IMR-90 (cell line): ENCODE data around the gene SOX12. TPM values are rescaled to one million over a fixed set of nuclear protein-coding genes. Genes with fewer than 3 reads are reported as not detected.

ENCODE experiments used
- ATAC-seq: fragments of 200-7000 bp; cut with Tn5 transposase; 2 replicates; pipeline ENCODE4 v1.9.1; 2020; ENCODE audit warnings: low read depth, mild to moderate bottlenecking, moderate library complexity
- BruUV-seq: library from RNA; stranded (reverse); fragments of 400-500 nt; replicated peaks from 2 replicates; lab custom pipeline; 2021; lab: Mats Ljungman, UMichigan
- CTCF ChIA-PET: fragments of 300-600 bp; formaldehyde crosslinking; extraction: SDS; loops from one replicate; lab custom pipeline; 2021; ENCODE audit warnings: antibody characterized with exemption; lab: Yijun Ruan, JAX
- POLR2A ChIA-PET: fragments of 300-600 bp; sonication (Branson Sonifier 250); formaldehyde crosslinking; loops from one replicate; lab custom pipeline; 2022; ENCODE audit warnings: antibody characterized with exemption; ENCODE audit not compliant: unreplicated experiment; lab: Charles Lee
- DNase-seq: peaks from one replicate; pipeline ENCODE4 v3.0.0; 2013
- H2AFZ ChIP-seq: replicated peaks from 2 replicates; pipeline ENCODE3; 2013; ENCODE audit warnings: low read length, mild to moderate bottlenecking; ENCODE audit not compliant: poor library complexity
- H2AK5ac ChIP-seq: 2 replicates; pipeline ENCODE4 v1.6.1; 2013; ENCODE audit warnings: low read depth, low read length, inconsistent platforms
- H2AK9ac ChIP-seq: replicated peaks from 2 replicates; pipeline ENCODE3; 2013; ENCODE audit warnings: mild to moderate bottlenecking, low read depth, low read length, moderate library complexity; ENCODE audit not compliant: poor library complexity
- H2BK120ac ChIP-seq: 2 replicates; pipeline ENCODE4 v1.6.1; 2013; ENCODE audit warnings: low read depth, low read length, inconsistent platforms
- H2BK15ac ChIP-seq: 3 replicates; pipeline ENCODE4 v1.6.1; 2013; ENCODE audit warnings: low read depth, low read length, inconsistent platforms
- H2BK20ac ChIP-seq: 2 replicates; pipeline ENCODE4 v1.6.1; 2013; ENCODE audit warnings: low read depth, mild to moderate bottlenecking, inconsistent platforms, low read length, moderate library complexity
- H2BK5ac ChIP-seq: 2 replicates; pipeline ENCODE4 v1.6.1; 2013; ENCODE audit warnings: mild to moderate bottlenecking, low read depth, low read length, inconsistent platforms; ENCODE audit not compliant: poor library complexity, severe bottlenecking
- H3K14ac ChIP-seq: replicated peaks from 2 replicates; pipeline ENCODE4 v1.6.1; 2013; ENCODE audit warnings: low read depth, low read length, inconsistent platforms
- H3K18ac ChIP-seq: 2 replicates; pipeline ENCODE4 v1.6.1; 2013; ENCODE audit warnings: low read depth, low read length, control low read depth
- H3K23ac ChIP-seq: 2 replicates; pipeline ENCODE4 v1.6.1; 2013; ENCODE audit warnings: low read depth, low read length, inconsistent platforms
- H3K27ac ChIP-seq: 2 replicates; pipeline ENCODE4 v1.5.1; 2013; ENCODE audit warnings: mild to moderate bottlenecking, control low read depth, low read length; ENCODE audit not compliant: insufficient read depth
- H3K27me3 ChIP-seq: 2 replicates; pipeline ENCODE4 v1.6.1; 2013; ENCODE audit warnings: low read length; ENCODE audit not compliant: control insufficient read depth, insufficient read depth
- H3K36me3 ChIP-seq: 2 replicates; pipeline ENCODE4 v1.6.1; 2013; ENCODE audit warnings: low read length, mixed read lengths; ENCODE audit not compliant: control insufficient read depth, insufficient read depth
- H3K4ac ChIP-seq: 2 replicates; pipeline ENCODE4 v1.6.1; 2013; ENCODE audit warnings: low read depth, low read length, inconsistent platforms
- H3K4me1 ChIP-seq: 2 replicates; pipeline ENCODE4 v1.6.1; 2013; ENCODE audit warnings: low read length, mixed read lengths; ENCODE audit not compliant: control insufficient read depth, insufficient read depth
- H3K4me2 ChIP-seq: 2 replicates; pipeline ENCODE4 v1.6.1; 2013; ENCODE audit warnings: low read depth, mild to moderate bottlenecking, control low read depth, low read length, moderate library complexity
- H3K4me3 ChIP-seq: 2 replicates; pipeline ENCODE4 v1.5.1; 2013; ENCODE audit warnings: low read depth, mild to moderate bottlenecking, control low read depth, low read length, moderate library complexity; ENCODE audit not compliant: insufficient read depth
- H3K56ac ChIP-seq: 2 replicates; pipeline ENCODE4 v1.6.1; 2013; ENCODE audit warnings: low read length, inconsistent platforms; ENCODE audit not compliant: insufficient read depth; ENCODE audit errors: extremely low read depth
- H3K79me1 ChIP-seq, 2 experiments: 2 replicates each; pipeline ENCODE4 v1.6.1; 2013; ENCODE audit warnings: low read length in 2 of 2, inconsistent platforms in 1 of 2, low read depth in 1 of 2
- H3K9ac ChIP-seq: 2 replicates; pipeline ENCODE4 v1.6.1; 2013; ENCODE audit warnings: low read depth, low read length, control low read depth
- H3K9me1 ChIP-seq: 2 replicates; pipeline ENCODE4 v1.6.1; 2013; ENCODE audit warnings: low read length, inconsistent platforms; ENCODE audit not compliant: insufficient read depth
- H3K9me3 ChIP-seq: 2 replicates; pipeline ENCODE4 v1.6.1; 2013; ENCODE audit warnings: low read length; ENCODE audit not compliant: control insufficient read depth, insufficient read depth
- H4K20me1 ChIP-seq: 2 replicates; pipeline ENCODE4 v1.6.1; 2013; ENCODE audit warnings: low read length, inconsistent platforms; ENCODE audit not compliant: insufficient read depth
- H4K5ac ChIP-seq: 2 replicates; pipeline ENCODE4 v1.6.1; 2013; ENCODE audit warnings: mild to moderate bottlenecking, low read depth, low read length, control low read depth
- H4K8ac ChIP-seq, 2 experiments: 2 replicates each; pipeline ENCODE4 v1.6.1; 2013; ENCODE audit warnings: low read depth in 2 of 2, low read length in 2 of 2, control low read depth in 1 of 2, inconsistent platforms in 1 of 2
- H4K91ac ChIP-seq: 2 replicates; pipeline ENCODE4 v1.6.1; 2013; ENCODE audit warnings: low read depth, low read length, inconsistent platforms; ENCODE audit not compliant: insufficient read depth
- BHLHE40 ChIP-seq: fragments of 150-350 bp; IDR thresholded peaks from 2 replicates; pipeline ENCODE4 v1.6.1; 2016; ENCODE audit warnings: mild to moderate bottlenecking, low read depth, low read length
- CEBPB ChIP-seq: IDR thresholded peaks from 2 replicates; pipeline ENCODE4 v1.6.1; 2012; ENCODE audit warnings: low read depth, low read length, improper control_type of control experiment
- CHD1 ChIP-seq: IDR thresholded peaks from 2 replicates; pipeline ENCODE4 v1.6.1; 2012; ENCODE audit warnings: low read depth, low read length, improper control_type of control experiment
- ELK1 ChIP-seq: fragments of 150-350 bp; IDR thresholded peaks from 2 replicates; pipeline ENCODE4 v1.6.1; 2016; ENCODE audit warnings: low read depth, mild to moderate bottlenecking, low read length, moderate library complexity, borderline replicate concordance
- FOS ChIP-seq: fragments of 150-350 bp; IDR thresholded peaks from 2 replicates; pipeline ENCODE4 v1.6.1; 2016; ENCODE audit warnings: low read depth, low read length
- MAFK ChIP-seq: IDR thresholded peaks from 2 replicates; pipeline ENCODE4 v1.6.1; 2012; ENCODE audit warnings: low read depth, low read length, improper control_type of control experiment
- MAZ ChIP-seq: IDR thresholded peaks from 2 replicates; pipeline ENCODE4 v1.6.1; 2012; ENCODE audit warnings: low read depth, mild to moderate bottlenecking, low read length, improper control_type of control experiment, moderate library complexity, borderline replicate concordance
- MXI1 ChIP-seq: IDR thresholded peaks from 2 replicates; pipeline ENCODE4 v1.6.1; 2012; ENCODE audit warnings: low read depth, mild to moderate bottlenecking, low read length, moderate library complexity, borderline replicate concordance
- NFE2L2 ChIP-seq: fragments of 150-350 bp; IDR thresholded peaks from 2 replicates; pipeline ENCODE4 v1.6.1; 2016; ENCODE audit warnings: low read depth, mild to moderate bottlenecking, low read length
- POLR2A ChIP-seq: IDR thresholded peaks from 2 replicates; pipeline ENCODE4 v1.6.1; 2012; ENCODE audit warnings: mild to moderate bottlenecking, low read depth, low read length
- RAD21 ChIP-seq: IDR thresholded peaks from 2 replicates; pipeline ENCODE4 v1.6.1; 2012; ENCODE audit warnings: low read length, improper control_type of control experiment
- RCOR1 ChIP-seq: IDR thresholded peaks from 2 replicates; pipeline ENCODE4 v1.6.1; 2012; ENCODE audit warnings: mild to moderate bottlenecking, low read length, improper control_type of control experiment; ENCODE audit not compliant: insufficient replicate concordance
- RFX5 ChIP-seq: IDR thresholded peaks from 2 replicates; pipeline ENCODE4 v1.8.0; 2012; ENCODE audit warnings: low read depth, mild to moderate bottlenecking, low read length, moderate library complexity
- SMC3 ChIP-seq: fragments of 150-350 bp; IDR thresholded peaks from 2 replicates; pipeline ENCODE4 v1.6.1; 2016; ENCODE audit warnings: low read depth, mild to moderate bottlenecking, antibody characterized with exemption, low read length, moderate library complexity
- WGBS, 2 experiments: methylation state at CpG; one replicate each; pipeline versions ENCODE4 v1.1.5 to v1.1.7; 2013; ENCODE audit warnings: missing lambda C conversion rate in 2 of 2; ENCODE audit not compliant: insufficient read length in 1 of 2; ENCODE audit errors: extremely low coverage in 2 of 2; 5-methylcytosine and 5-hydroxymethylcytosine counted together
- dilution Hi-C: fragments of 300-500 bp; cut with HindIII; formaldehyde crosslinking; loops from one replicate; pipeline ENCODE4 v1.14.3; 2018; ENCODE audit warnings: low sequenced_read_pairs; ENCODE audit not compliant: unreplicated experiment
- in situ Hi-C: fragments of 300-500 bp; cut with MboI; formaldehyde crosslinking; loops from 3 replicates; pipeline ENCODE4 v1.14.3; 2019; ENCODE audit warnings: low sequenced_read_pairs, inconsistent platforms, mixed read lengths
- intact Hi-C: fragments of 100-400 bp; cut with micrococcal nuclease; formaldehyde crosslinking; loops from 2 replicates; pipeline ENCODE4 v1.10.0; 2022
- polyA plus RNA-seq, 3 experiments: library from polyadenylated mRNA; depleted of rRNA; stranded (reverse); fragments of >200 nt; gene quantifications; 2 replicates each; pipeline ENCODE4 v1.2.3, GENCODE V29; 2012; ENCODE audit warnings: low replicate concordance in 1 of 3
- total RNA-seq: library from RNA; depleted of rRNA; stranded (reverse); fragments of >200 nt; gene quantifications from 2 replicates; pipeline ENCODE4 v1.2.3, GENCODE V29; 2012
- TF ChIP-seq, protein P1 (sequence below): fragments of 150-350 bp; IDR thresholded peaks from 2 replicates; pipeline ENCODE4 v1.6.1; 2017; ENCODE audit warnings: mild to moderate bottlenecking, antibody characterized with exemption, low read length, low read depth
- TF ChIP-seq, protein P2 (sequence below): conservative IDR thresholded peaks from 2 replicates; pipeline ENCODE4 v1.5.1; 2012; ENCODE audit warnings: mild to moderate bottlenecking, low read depth, low read length, improper control_type of control experiment

Gene SOX12
- total and polyA plus RNA-seq, 2 of the 4 experiments (the other 2 are of a cell fraction): 1.1 to 6.2 TPM

DNA sequence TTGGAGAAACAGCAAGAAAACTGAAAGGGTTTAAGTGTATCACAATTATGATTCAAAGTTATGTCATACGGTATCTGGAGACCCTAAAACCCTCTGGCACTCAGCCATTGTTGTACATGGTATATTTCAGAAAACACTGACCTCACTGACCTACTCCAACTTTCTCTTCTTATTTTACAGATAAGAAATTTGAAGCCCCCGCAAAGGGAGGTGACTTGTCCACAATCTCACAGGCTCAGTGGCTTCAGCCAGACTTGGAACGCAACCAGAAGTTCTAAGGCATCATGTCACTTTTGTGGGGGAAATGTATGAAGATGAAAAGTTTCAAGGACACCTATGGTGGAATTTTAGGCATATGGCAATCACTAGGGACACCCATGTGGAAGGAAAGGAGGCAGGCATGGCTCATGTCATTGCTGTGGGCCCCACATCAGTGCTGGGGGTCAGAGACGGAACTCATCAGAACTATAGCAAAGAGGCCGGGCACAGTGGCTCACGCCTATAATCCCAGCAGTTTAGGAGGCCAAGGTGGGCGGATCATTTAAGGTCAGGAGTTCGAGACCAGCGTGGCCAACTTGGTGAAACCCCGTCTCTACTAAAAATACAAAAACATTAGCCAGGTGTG is 50.0 kb downstream of the SOX12 start:
- POLR2A ChIA-PET: no interaction called here

More for the DNA sequence above, 50.0 kb downstream of the SOX12 start:
- no peak overlapping the region for H2AFZ ChIP-seq
- no peak overlapping the region for H4K91ac ChIP-seq
- H3K9me1 ChIP-seq: peaks cover 26% of the 10 kb centered on the region
- TF ChIP-seq RAD21 (no peak), RCOR1 (no peak), FOS (no peak), RFX5 (no peak), ELK1 (no peak), POLR2A (no peak), CEBPB (no peak), NFE2L2 (no peak), MXI1 (no peak), BHLHE40 (no peak), MAZ (no peak), MAFK (no peak), SMC3 (no peak), CHD1 (no peak)
- TF ChIP-seq, protein P1, sequence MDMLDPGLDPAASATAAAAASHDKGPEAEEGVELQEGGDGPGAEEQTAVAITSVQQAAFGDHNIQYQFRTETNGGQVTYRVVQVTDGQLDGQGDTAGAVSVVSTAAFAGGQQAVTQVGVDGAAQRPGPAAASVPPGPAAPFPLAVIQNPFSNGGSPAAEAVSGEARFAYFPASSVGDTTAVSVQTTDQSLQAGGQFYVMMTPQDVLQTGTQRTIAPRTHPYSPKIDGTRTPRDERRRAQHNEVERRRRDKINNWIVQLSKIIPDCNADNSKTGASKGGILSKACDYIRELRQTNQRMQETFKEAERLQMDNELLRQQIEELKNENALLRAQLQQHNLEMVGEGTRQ: no peak
- TF ChIP-seq, protein P2, sequence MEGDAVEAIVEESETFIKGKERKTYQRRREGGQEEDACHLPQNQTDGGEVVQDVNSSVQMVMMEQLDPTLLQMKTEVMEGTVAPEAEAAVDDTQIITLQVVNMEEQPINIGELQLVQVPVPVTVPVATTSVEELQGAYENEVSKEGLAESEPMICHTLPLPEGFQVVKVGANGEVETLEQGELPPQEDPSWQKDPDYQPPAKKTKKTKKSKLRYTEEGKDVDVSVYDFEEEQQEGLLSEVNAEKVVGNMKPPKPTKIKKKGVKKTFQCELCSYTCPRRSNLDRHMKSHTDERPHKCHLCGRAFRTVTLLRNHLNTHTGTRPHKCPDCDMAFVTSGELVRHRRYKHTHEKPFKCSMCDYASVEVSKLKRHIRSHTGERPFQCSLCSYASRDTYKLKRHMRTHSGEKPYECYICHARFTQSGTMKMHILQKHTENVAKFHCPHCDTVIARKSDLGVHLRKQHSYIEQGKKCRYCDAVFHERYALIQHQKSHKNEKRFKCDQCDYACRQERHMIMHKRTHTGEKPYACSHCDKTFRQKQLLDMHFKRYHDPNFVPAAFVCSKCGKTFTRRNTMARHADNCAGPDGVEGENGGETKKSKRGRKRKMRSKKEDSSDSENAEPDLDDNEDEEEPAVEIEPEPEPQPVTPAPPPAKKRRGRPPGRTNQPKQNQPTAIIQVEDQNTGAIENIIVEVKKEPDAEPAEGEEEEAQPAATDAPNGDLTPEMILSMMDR: no peak
- no peak overlapping the region for H3K23ac ChIP-seq
- H3K4me1 ChIP-seq: peaks cover 21% of the 10 kb centered on the region
- no peaks in the 10 kb centered on the region for H3K9me3 ChIP-seq
- H2AK5ac ChIP-seq: no peak overlapping the region; the same call in 1 of the 2 replicates
- no peak overlapping the region for H2BK15ac ChIP-seq
- H3K4me3 ChIP-seq: no peak overlapping the region
- H3K4me2 ChIP-seq: no peak overlapping the region
- H3K18ac ChIP-seq: no peak overlapping the region
- no peak overlapping the region for H2BK5ac ChIP-seq
- BruUV-seq: no TSS peak
- H2BK20ac ChIP-seq: no peak overlapping the region
- H3K9ac ChIP-seq: no peak overlapping the region
- H3K27me3 ChIP-seq: no peaks in the 10 kb centered on the region
- H3K14ac ChIP-seq: no peak overlapping the region
- dilution Hi-C loops (no loop called here), in situ Hi-C loops (no loop called here), intact Hi-C loops (no loop called here)
- no peak overlapping the region for H2BK120ac ChIP-seq
- no peak overlapping the region for H3K27ac ChIP-seq
- CTCF ChIA-PET: no interaction called here
- ATAC-seq (no peak), DNase-seq (no peak)
- WGBS, 2 experiments: 89% methylated on average over 5 of the region's 10 CpGs; no CpG with 5 or more reads in 1 of the 2 experiments
- no peaks in the 10 kb centered on the region for H3K36me3 ChIP-seq
- H2AK9ac ChIP-seq: peak overlapping the region; percentile 60
- no peak overlapping the region for H4K5ac ChIP-seq
- H4K20me1 ChIP-seq: no peaks in the 10 kb centered on the region
- H3K56ac ChIP-seq: no peak overlapping the region
- H4K8ac ChIP-seq: no peak overlapping the region
- peaks cover 0 to 12% of the 10 kb centered on the region in 2 experiments; a peak in 2 of 4 replicates for H3K79me1 ChIP-seq
- H3K4ac ChIP-seq: no peak overlapping the region
